ENCODE measurements around the gene MOGAT1.
"Not testable (repeated sequence)": the region's sequence is repeated elsewhere in the genome, so short reads cannot be mapped to it uniquely, and the experiment has no call there.

Gene MOGAT1

DNA sequence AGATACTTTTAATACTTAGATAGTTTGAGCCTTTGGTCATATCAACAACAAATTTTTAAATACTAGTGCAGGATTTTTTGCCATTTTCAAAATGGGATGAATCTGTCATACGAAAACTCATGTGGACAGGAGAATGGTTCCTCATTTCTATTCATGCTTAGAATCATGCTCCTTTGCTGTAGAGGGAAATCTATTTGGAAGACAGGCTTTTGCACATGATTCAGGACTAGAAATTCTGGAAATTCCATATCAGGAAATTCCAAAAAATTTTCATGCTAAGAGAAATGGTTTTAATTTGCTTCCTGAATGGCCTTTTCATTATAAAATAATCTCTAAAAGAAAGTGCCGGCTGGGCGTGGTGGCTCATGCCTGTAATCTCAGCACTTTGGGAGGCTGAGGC is 39.3 kb downstream of the MOGAT1 start:
- H3K27ac Mint-ChIP-seq = no peak overlapping the region
- no peak overlapping the region for H3K4me3 Mint-ChIP-seq
- H3K36me3 Mint-ChIP-seq = no peaks in the 10 kb centered on the region
- H3K9me3 Mint-ChIP-seq = no peaks in the 10 kb centered on the region
- DNase-seq = no peak
- peaks cover 17 to 20% of the 10 kb centered on the region in 2 donors for H3K4me1 Mint-ChIP-seq
- no peak for ATAC-seq (replicated peaks)
- peaks cover 0 to 5% of the 10 kb centered on the region in 2 donors for H3K27me3 Mint-ChIP-seq

DNA sequence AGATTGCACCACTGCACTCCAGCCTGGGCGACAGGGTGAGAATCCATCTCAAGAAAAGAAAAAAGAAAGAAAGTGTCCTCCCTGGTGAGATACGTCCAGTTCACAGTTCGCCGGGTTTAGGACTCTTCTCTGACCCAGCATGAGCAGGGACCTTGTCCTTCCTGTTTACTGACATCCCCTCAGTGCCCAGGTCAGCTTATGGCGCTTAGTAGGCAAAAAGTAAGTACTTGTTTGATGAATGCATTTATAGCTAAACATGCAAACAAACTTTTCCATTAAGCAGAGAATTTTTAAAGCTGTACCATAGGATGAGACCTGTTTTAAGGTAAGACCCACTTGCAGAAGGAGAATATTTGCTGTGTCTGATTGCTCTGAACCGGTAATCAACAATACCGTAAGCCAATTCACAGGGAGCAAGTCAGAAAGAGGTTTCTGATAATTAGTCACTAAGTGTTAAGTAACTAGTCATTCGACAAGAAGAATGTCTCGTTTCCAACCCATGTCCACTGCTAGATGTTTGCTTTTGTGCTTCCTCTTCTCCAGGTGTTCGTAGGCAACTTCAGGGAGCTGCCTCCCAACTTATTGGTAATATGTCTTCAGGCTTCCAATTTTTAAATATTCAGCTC is 40.0 kb downstream of the MOGAT1 start:
- Mint-ChIP-seq H3K4me1 (peaks cover 18 to 27% of the 10 kb centered on the region in 2 donors), H3K27ac (no peak overlapping the region), H3K36me3 (no peaks in the 10 kb centered on the region), H3K9me3 (no peaks in the 10 kb centered on the region), H3K27me3 (peaks cover 0 to 5% of the 10 kb centered on the region in 2 donors), H3K4me3 (no peak overlapping the region)
- ATAC-seq (replicated peaks) (no peak), DNase-seq (no peak)

DNA sequence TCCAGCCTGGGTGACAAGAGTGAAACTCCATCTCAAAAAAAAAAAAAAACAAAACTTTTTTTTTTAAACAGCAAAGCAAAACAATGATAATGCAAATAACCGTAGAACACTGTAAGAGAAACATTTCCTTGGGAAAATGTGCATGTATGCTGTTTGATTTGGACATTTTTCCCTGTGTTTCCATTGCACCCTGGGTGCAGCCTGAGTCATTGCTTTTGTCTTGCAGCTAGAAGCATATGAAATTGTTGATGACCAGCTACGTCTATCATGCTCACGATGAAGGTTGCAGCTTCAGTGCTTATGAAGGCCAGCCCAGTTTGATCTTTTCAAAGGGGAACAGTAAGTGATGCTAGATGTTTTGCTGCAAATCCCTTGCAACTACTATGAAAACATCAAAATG is 41.5 kb downstream of the MOGAT1 start:
- Mint-ChIP-seq H3K36me3 (no peaks in the 10 kb centered on the region), H3K9me3 (no peaks in the 10 kb centered on the region), H3K4me3 (no peak overlapping the region), H3K27ac (no peak overlapping the region), H3K27me3 (peaks cover 0 to 5% of the 10 kb centered on the region in 2 donors), H3K4me1 (peaks cover 11 to 23% of the 10 kb centered on the region in 2 donors)
- DNase-seq (no peak), ATAC-seq (replicated peaks) (no peak)

DNA sequence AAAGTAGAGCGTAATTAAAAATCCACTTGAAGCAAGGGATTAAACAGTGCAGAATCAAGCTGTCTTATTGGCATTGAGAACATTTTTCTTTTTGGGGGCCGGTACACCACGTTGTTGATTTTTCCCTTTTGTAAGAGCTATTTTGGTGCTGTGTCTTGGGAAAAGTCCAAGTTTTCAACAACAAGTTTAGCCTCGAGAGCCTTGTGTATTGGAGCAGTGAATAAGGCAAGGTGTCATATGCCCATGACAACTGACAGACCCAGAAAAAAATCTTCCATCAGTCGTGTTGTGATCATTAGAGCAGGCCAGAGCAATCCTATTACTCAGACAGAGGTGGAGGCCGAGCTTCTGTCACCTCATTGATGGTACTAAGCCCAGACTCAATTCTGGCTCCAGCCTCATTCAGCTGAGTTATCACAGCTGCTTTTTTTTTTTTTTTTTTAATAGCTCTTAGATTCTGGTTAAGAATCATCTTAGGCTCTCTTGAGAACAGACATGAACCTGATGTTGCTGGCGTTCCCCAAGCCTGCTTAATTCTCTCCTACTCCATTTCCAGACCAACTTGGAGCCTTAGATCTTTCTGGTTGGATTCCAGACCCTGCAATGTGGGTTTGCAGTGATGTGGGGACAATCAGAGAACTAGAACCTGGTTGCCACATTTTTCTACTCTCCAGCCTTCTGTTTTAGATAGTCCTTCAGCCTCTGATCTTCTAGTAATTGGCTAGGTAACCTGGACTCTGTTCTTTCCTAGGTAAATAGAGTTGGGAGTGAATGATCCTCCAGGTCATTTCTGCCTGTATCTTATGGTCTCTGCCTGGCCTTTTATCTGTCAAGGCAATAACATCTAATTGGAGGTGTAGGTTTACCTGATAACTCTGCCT is 43.1 kb downstream of the MOGAT1 start:
- Mint-ChIP-seq H3K4me1 (peaks cover 5 to 14% of the 10 kb centered on the region in 2 donors), H3K9me3 (no peaks in the 10 kb centered on the region), H3K27ac (no peak overlapping the region), H3K36me3 (no peaks in the 10 kb centered on the region), H3K4me3 (no peak overlapping the region), H3K27me3 (peaks cover 0 to under 1% of the 10 kb centered on the region in 2 donors)
- ATAC-seq (replicated peaks) (no peak), DNase-seq (no peak)

DNA sequence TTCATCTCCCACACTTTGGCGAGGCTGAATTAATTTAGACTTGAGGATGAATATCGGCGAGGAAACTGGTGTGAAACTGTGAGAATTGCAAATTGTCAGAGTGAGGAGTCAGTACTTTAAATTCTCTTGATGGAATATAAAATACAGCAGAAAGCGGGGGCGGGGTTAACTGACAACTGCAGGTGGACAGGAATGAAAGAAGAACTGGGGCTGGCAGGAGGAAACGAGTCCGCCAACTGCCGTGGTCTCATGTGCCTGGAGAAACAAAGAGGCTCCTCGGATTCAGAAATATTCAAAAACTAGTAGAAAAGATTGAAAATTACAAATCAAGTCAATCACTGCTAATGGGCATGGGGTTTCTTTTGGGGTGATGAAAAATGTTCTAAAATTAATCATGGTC is 44.3 kb downstream of the MOGAT1 start:
- no peaks in the 10 kb centered on the region for H3K36me3 Mint-ChIP-seq
- no peak overlapping the region for H3K27ac Mint-ChIP-seq
- ATAC-seq (replicated peaks) (peak; percentile 48 to 52), DNase-seq (no peak)
- no peaks in the 10 kb centered on the region for H3K27me3 Mint-ChIP-seq
- H3K4me1 Mint-ChIP-seq = peaks cover 5 to 18% of the 10 kb centered on the region in 2 donors
- peak overlapping the region; percentile 51 to 63 for H3K4me3 Mint-ChIP-seq
- peaks cover 0 to 2% of the 10 kb centered on the region in 2 donors for H3K9me3 Mint-ChIP-seq

DNA sequence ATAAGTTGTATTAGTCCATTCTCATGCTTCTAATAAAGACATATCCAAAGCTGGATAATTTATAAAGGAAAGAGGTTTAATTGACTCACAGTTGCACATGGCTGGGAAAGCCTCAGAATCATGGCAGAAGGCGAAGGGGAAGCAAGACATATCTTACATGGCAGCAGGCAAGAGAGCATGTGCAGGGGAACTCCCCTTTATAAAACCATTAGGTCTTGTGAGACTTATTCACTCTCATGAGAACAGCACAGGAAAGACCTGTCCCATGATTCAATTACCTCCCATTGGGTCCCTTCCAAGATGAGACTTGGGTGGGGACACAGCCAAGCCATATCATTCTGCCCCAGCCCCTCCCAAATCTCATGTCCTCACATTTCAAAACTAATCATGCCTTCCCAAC is 48.3 kb downstream of the MOGAT1 start:
- not testable (repeated sequence) for H3K27ac Mint-ChIP-seq; H3K36me3 Mint-ChIP-seq; DNase-seq; ATAC-seq (replicated peaks); H3K27me3 Mint-ChIP-seq; H3K4me3 Mint-ChIP-seq
- Mint-ChIP-seq H3K9me3 (peaks cover 6 to 12% of the 10 kb centered on the region in 2 donors), H3K4me1 (peaks cover 5 to 25% of the 10 kb centered on the region in 2 donors)

DNA sequence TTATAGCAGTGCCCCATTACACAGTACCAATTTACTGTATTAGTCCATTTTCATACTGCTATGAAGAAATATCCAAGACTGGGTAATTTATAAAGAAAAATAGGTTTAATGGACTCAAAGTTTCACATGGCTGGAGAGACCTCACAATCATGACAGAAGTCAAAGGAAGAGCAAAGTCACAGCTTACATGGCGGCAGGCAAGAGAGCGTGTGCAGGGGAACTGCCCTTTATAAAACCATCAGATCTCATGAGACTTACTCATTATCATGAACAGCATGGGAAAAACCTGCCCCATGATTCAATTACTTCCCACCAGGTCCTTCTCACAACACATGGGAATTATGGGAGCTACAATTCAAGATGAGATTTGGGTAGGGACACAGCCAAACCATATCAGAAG is 50.1 kb downstream of the MOGAT1 start:
- peaks cover 0 to 13% of the 10 kb centered on the region in 2 donors for H3K4me1 Mint-ChIP-seq
- peaks cover 6 to 12% of the 10 kb centered on the region in 2 donors for H3K9me3 Mint-ChIP-seq
- not testable (repeated sequence) for DNase-seq; H3K27me3 Mint-ChIP-seq; H3K4me3 Mint-ChIP-seq; H3K27ac Mint-ChIP-seq; H3K36me3 Mint-ChIP-seq; ATAC-seq (replicated peaks)

DNA sequence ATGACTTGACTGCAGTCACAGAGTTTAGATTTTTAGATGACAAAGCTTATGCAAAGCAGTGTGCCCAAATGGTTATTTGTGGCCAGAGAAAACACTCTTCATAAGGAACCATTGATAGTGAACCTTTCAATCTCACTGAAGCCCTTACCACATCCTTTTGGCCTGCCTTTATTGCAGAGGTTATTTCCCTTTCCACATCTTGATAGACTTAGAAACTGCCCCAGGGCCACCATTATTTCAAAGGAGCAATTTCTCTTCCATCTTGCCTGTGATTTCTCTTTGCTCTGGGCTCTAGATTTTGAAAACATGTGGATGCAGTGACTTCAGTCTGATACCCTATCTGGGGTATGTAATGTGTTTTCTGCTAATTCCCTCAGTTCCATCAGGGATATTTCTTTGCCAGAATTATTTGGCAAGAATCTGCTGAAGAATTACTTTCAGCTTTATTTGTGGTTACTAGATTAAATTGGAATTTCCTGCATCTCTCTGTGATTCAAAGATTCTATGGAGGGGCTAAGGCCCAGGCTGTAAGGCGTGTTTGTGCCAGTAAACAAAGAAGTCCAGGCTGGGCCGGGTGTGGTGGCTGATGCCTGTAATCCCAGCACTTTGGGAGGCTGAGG is 51.0 kb downstream of the MOGAT1 start:
- ATAC-seq (replicated peaks) (peak; percentile 80 to 88), DNase-seq (no peak)
- Mint-ChIP-seq H3K36me3 (peaks cover 0 to 2% of the 10 kb centered on the region in 2 donors), H3K27me3 (no peaks in the 10 kb centered on the region), H3K27ac (no peak overlapping the region), H3K4me3 (no peak overlapping the region), H3K9me3 (peaks cover 6 to 12% of the 10 kb centered on the region in 2 donors), H3K4me1 (peaks cover 0 to 13% of the 10 kb centered on the region in 2 donors)

DNA sequence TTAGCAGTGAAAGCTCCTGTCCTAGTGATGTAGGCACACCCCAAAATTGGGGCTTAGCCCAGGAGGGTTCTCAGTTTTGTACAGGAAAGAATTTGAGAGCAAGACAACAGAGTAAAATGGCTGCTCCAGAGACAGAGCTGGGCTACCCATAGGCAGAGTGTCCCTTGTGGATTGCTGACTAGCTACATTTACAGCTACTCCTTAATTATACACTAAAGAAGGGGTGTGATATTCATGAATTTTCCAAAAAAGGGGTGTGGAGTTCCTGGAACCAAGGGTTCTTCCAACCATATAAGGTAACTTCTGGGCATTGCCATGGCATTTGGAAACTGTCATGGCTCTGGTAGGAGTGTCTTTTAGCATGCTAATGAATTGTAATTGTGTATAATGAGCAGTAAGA is 52.8 kb downstream of the MOGAT1 start:
- peaks cover 0 to 13% of the 10 kb centered on the region in 2 donors for H3K4me1 Mint-ChIP-seq
- no peak overlapping the region for H3K27ac Mint-ChIP-seq
- no peak overlapping the region for H3K4me3 Mint-ChIP-seq
- no peak for DNase-seq
- H3K9me3 Mint-ChIP-seq = peaks cover 6 to 12% of the 10 kb centered on the region in 2 donors
- peaks cover 0 to 2% of the 10 kb centered on the region in 2 donors for H3K36me3 Mint-ChIP-seq
- H3K27me3 Mint-ChIP-seq = no peaks in the 10 kb centered on the region
- no peak for ATAC-seq (replicated peaks)

DNA sequence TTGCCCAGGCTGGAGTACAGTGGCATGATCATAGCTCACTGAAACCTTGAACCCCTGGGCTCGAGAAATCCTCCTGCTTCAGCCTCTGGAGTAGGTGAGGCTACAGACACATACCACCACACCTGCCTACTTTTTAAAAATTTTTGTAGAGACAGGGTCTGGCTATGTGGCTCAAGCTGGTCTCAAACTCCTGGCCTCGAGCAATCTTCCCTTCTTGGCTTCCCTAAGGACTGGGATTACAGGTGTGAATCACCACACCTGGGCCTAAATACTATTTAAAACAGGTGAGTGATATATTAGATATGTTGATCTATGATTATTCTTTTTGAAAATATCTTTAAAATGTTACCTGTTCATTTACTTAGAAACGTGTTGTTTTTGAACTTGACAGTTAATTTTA is 57.2 kb downstream of the MOGAT1 start:
- ATAC-seq (replicated peaks) (no peak), DNase-seq (no peak)
- Mint-ChIP-seq H3K27me3 (no peaks in the 10 kb centered on the region), H3K36me3 (no peaks in the 10 kb centered on the region), H3K27ac (no peak overlapping the region), H3K9me3 (peaks cover 0 to 2% of the 10 kb centered on the region in 2 donors), H3K4me3 (no peak overlapping the region), H3K4me1 (peaks cover 7 to 11% of the 10 kb centered on the region in 2 donors)

DNA sequence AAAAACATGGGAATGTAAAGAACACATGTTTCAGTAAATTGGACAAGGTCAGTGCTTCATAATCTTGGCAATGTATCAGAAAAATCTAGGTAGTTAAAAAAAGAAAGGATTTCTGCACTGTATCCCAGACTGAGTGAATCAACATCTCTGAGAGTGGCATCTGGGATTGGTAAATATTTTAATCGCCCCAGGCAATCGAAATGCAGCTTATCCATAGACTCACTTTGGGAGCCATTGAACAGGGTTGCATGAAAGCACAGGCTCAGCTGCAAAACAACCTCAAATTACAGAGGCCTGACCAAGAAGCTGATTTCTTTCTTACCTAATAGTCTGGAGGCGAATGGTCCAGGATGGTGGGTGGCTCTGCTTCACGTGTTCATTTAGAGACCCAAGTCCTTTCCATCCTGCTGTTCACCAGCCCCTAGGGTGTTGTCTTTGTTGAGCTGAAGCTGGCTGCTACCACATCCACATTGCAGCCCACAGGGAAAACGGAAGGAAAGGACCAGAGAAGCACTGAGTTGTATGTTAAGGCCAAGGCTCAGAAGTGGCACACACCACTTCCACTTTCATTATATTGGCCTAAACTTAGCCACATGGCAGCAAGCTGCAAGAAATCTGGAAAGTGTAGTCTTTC is 59.0 kb downstream of the MOGAT1 start:
- peaks cover 7 to 11% of the 10 kb centered on the region in 2 donors for H3K4me1 Mint-ChIP-seq
- H3K4me3 Mint-ChIP-seq = peak overlapping the region in 1 of 2 donors; percentile 37
- no peak overlapping the region for H3K27ac Mint-ChIP-seq
- peak; percentile 83 to 94 for ATAC-seq (replicated peaks)
- H3K27me3 Mint-ChIP-seq = no peaks in the 10 kb centered on the region
- H3K36me3 Mint-ChIP-seq = no peaks in the 10 kb centered on the region
- H3K9me3 Mint-ChIP-seq = peaks cover 0 to 2% of the 10 kb centered on the region in 2 donors
- DNase-seq = no peak

DNA sequence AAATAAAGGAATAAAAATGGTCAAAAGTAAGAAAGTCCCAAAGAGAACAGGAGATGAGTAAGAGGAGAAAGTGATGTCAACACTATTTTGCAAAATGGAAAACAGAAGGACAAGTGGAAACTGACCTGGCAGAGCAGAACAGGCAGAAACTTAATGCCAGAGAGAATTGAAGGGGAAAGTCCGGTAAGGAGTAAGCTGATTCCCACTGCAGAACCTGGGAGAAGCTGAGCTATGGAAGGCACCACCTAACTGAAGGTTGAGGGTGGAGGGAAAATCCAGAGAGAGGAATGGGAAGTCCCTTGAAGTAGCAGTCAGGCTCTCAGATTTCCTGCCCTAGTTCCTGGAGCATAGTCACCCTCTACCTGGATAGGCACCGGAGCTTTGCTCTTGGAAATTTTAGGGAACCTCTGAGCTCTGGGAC is 59.8 kb downstream of the MOGAT1 start:
- Mint-ChIP-seq H3K4me3 (no peak overlapping the region), H3K36me3 (no peaks in the 10 kb centered on the region), H3K9me3 (peaks cover 0 to 2% of the 10 kb centered on the region in 2 donors)

DNA sequence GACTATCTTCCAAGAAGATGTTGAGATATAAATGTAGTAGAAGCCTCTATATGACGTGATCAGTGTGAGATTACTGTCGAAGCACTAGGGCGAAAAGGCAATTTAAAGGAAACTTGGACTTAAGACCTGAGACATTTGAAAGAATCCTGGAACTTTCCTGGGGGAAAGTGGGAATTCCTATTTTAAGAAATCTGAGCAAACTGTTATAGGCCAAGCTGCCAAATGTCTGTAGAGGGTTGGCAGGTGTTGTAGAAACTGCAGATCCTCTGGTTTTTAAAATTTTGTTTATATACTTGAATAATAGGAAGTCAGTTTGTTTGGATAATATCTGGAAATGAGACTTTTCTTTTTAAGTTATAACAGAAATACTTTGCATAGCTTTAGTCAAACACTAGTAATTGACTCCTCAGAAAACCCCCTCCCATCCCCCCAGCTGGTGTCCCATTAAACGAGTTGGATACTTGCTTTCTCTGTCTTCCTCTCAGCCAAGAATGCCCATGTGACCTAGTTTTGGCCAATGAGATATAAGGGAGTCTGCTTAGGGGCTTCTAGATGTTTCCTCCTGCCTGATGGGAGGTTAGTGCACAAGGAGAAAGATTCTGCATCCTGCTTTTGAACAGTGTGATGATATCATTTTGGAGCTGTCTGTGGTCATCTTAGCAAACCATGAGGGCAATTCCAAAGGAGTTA is 61.2 kb downstream of the MOGAT1 start:
- Mint-ChIP-seq H3K36me3 (no peaks in the 10 kb centered on the region), H3K27ac (no peak overlapping the region), H3K4me3 (no peak overlapping the region), H3K9me3 (peaks cover 0 to 2% of the 10 kb centered on the region in 2 donors), H3K27me3 (peaks cover 4% of the 10 kb centered on the region in 2 donors), H3K4me1 (peaks cover 7 to 11% of the 10 kb centered on the region in 2 donors)
- ATAC-seq (replicated peaks) (no peak), DNase-seq (no peak)

More for the DNA sequence above, 59.8 kb downstream of the MOGAT1 start:
- Mint-ChIP-seq H3K27me3 (no peaks in the 10 kb centered on the region), H3K4me1 (peaks cover 7 to 11% of the 10 kb centered on the region in 2 donors), H3K27ac (no peak overlapping the region)
- DNase-seq = no peak
- ATAC-seq (replicated peaks) = no peak
